Erythroblast (primary cell): Measurements from ENCODE around the gene BCAN.
"Not testable (repeated sequence)": the region's sequence is repeated elsewhere in the genome, so short reads cannot be mapped to it uniquely, and the experiment has no call there.

Source experiments
- DNase-seq, 2 experiments: peaks; one replicate each; lab custom pipeline; 2025; lab: John Stamatoyannopoulos, UW
- GATA1 ChIP-seq: IDR thresholded peaks from 2 replicates; pipeline ENCODE4 v1.6.1; 2011; ENCODE audit warnings: low read depth, mild to moderate bottlenecking, control low read depth, low read length, moderate library complexity
- POLR2A ChIP-seq: IDR thresholded peaks from 2 replicates; pipeline ENCODE4 v1.6.1; 2011; ENCODE audit warnings: mild to moderate bottlenecking, low read length

Gene BCAN

DNA sequence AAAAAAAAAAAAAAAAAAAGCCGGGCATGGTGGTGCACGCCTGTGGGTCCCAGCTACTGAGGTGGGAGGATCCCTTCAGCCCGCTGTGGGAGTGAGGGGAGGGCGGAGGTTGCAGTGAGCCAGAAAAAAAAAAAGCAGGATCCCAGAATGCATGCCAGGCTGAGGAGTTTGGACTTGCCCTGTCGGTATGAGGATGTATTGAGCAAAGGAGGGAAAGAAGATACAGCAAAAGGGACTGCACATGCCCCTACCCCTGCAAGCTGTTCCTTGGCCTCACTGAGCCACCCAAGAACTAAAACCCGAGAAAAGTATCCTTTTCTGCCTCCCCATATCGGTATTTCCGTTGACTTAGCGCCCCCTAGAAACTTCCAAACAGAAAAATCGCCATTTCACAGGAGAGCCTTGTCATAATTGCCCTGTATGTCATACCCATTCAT, 39.3 kb upstream of the BCAN start:
- peak; percentile 41 to 42 for DNase-seq
- TF ChIP-seq POLR2A (no peak), GATA1 (no peak)

DNA sequence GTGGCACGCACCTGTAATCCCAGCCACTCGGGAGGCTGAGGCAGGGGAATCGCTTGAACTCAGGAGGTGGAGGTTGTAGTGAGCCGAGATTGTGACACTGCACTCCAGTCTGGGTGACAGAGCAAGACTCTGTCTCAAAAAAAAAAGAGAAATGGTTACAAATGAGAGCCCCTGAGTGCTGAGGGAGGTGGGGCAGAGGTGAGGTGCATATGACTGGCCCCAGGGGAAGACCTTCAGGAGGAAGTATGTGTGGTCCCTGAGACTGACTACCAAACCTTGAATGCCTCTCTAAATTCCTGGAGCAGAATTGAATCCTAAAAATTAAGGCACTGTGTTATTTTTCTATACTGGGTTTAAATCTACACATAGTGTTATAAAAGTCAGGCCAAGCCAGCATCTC, 34.6 kb upstream of the BCAN start:
- DNase-seq, result not testable (repeated sequence)

DNA sequence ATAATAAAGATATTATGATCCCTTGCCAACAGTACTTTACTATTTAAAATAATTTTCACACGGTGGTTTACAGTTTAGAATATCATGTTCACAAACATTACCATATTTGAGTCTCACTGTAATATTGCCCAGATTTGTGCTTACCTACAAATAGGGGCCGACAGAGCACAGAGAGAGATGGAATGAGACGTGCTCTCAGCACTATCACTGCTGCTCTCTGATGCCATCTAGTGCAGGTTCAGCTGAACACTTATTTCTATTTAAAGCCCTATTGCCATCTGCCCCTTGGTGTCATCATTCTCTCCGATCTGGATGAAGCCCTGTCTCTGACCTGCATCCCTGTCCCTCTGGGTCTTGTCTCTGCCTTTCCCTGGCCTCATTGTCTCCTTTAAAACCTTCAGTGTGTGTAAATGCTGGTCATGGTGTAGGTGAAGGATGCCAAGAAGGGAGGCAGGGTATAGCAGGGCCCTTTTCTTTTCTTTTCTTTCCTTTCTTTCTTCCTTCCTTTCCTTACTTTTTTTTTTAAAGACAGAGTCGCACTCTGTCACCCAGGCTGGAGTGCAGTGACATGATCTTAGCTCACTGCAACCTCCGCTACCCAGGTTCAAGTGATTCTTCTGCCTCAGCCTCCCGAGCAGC, 33.8 kb upstream of the BCAN start:
- TF ChIP-seq GATA1 (no peak), POLR2A (no peak)
- peak; percentile 68 to 80 for DNase-seq

DNA sequence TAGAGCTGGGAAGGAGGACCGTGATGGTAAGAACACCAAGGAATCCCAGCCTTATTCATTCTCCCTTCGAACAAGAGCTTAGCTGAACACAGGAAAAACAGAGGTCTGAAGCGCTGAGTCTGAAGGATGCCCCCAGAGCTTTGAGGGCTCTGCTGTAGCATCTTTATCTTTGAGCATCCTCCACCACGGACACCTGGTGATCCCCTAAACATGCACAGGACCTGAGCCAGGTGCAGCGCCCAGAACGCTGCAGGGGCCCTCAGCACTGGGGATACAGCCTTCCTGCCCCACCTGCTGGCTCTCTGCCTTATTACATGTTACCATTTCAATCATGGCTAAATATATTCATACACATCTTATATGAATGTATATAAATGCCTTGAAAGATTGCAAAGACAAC, 32.9 kb upstream of the BCAN start:
- TF ChIP-seq GATA1 (no peak), POLR2A (no peak)
- DNase-seq, result peak; percentile 42 to 62

DNA sequence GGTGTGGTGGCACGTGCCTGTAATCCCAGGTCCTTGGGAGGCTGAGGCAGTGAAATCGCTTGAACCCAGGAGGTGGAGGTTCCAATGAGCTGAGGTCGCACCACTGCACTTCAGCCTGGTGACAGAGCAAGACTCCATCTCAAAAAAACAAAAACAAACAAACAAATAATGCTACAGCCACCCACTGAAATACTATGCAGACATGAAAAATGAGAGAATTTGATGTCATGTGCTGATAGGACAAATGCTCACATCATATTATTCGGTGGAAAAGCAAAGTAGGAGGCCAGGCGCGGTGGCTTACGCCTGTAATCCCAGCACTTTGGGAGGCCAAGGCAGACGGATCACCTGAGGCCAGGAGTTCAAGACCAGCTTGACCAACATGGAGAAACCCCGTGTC, 31.8 kb upstream of the BCAN start:
- not testable (repeated sequence) for DNase-seq

DNA sequence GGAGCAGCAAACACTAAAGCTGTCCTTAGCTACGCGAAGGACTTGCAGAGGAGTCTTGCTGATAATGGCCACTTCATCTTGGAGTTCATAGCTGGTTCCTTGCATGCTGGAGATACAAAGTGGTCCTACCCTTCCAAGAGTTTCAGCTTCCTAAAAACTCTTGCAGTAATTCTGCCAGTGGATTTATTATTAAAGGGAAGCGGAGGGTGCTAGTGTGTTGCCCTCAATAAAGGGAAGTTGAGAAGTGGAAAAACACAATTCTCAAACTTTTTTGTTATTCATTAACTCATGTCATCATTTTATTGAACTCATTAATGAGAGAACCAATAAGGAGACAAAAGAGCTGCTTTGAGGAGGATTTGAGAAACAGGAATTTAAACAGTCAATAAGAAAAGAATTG, 29.3 kb upstream of the BCAN start:
- no peak for TF ChIP-seq POLR2A
- TF ChIP-seq GATA1, result no peak
- no peak for DNase-seq

DNA sequence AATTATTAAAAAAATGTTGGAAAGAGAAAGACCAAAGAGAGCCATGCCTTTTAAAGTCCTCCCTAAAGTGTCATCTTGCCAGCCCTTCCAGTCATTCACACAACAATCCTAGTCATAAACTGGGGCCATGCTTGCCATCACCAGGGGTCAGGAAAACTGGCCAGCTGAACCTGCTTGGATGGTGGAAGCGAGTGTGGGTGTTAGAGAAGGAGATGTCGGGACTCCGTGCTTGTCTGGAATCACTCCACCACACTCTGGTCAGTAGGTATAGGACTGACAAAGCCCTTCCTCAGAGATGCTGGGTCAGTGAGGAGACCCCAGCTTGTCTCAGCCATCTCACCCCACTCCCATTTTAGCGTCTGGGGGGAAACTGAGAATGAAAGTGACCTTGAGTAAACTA, 26.0 kb upstream of the BCAN start:
- no peak for DNase-seq
- no peak for TF ChIP-seq GATA1
- TF ChIP-seq POLR2A, result no peak

DNA sequence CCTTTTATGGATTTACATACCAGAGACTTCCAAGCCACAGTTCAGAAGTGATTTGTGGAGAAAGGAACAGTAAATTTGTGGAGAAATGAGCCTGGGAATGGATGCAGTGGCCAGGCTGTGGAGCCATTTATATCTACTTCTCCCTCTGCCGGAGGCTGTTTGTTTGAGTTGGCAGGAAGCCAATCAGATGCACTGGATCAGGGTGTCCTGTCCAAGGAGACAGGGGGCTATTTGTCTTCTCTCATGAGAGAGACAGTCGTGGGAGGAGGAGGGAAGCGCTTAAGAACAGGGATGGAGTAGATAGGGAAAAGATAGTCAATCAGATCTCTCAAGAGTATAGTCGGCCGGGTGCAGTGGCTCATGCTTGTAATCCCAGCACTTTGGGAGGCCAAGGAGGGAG, 25.5 kb upstream of the BCAN start:
- TF ChIP-seq GATA1 (no peak), POLR2A (no peak)
- DNase-seq, result peak; percentile 47 to 53

DNA sequence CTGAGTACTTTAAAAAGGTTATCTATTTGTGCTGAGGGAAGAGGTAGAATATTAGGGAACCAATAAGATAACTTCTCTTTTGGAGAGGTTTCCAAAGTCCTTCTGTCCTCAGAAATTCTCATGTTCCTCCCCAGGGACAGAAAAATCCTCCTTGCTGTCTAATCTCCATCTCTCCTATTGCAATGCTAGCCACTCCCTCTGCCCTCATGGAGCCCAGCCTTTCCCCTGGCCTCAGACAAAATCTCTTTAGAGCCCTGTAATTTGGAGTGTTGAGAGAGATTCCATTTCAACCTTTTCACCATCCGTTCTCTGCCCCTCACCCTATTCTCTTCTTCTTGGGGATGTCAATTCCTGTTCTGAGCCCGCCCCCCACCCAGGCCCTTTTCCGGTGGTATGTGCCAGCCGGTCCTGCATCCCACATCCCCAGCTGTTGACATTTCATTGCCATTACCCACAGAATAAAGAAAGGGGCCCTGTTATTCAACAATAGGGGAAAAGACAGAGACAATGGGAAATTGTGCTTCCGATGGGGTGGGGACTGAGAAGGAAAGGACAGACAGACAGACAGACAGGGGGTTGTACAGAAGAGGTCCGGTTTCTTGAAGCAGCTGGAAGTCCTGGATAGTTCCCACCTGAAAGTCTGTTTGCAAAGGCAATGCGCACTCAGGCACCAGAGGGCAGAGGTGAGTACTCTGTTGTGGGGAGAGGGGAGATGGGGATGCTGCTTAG, 22.9 kb upstream of the BCAN start, which contains the start of gene HAPLN2:
TSS of gene HAPLN2 (plus strand) at position 563 of the 729 bp plus-strand sequence. CDS start 4,076 bp downstream, outside the sequence.
- DNase-seq, result peak in 1 of 2 experiments; percentile 15
- no peak for TF ChIP-seq POLR2A
- no peak for TF ChIP-seq GATA1

DNA sequence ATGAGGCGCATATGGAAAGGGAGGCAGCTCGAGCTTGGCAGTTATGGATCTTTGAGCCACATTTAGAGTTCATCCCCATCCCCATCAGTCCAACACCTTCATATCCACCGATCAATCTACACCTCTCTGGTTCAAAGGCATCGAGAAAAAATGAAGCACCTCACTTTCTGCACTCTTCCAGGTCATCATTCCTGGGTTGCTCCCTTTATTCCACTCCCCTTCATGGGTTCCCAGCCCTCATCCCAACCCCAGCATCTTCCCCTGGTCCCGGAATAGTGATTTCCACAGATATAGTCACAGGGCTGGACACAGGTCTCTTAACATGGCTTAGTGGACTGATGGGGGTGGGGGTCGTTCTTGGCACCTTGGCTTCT, 22.3 kb upstream of the BCAN start:
- DNase-seq, result no peak
- TF ChIP-seq POLR2A (no peak), GATA1 (no peak)

DNA sequence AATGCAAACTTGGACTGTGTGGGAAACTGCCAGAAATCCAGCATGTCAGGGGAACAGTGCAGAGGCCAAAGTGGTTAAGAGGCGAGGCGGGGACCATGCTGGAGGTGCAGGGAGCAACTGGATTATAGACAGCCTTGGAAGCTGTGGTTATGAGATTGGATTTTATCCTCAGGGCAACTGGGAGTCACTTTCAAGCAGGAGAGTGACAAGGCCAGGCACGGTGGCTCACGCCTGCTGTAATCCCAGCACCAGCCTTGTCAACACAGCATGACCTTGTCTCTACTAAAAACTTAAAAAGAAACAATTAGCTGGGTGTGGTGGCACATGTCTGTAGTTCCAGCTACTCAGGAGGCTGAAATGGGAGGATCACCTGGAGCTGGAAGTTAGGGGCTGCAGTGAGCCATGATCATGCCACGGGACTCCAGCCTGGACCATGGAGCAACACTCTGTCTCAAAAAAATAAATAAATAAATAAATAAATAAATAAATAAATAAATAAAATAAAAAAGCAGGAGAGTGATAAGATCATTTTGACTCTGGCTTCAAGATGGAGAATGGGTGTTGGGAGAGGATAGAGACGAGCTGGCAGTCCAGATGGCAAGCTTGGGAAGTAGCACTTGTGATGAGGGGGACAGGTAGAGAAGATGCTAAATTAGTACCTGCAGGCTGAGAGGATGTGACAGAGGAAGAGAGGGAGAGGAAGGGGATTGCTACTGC, 19.2 kb upstream of the BCAN start:
- DNase-seq, result no peak
- no peak for TF ChIP-seq GATA1
- TF ChIP-seq POLR2A, result no peak

DNA sequence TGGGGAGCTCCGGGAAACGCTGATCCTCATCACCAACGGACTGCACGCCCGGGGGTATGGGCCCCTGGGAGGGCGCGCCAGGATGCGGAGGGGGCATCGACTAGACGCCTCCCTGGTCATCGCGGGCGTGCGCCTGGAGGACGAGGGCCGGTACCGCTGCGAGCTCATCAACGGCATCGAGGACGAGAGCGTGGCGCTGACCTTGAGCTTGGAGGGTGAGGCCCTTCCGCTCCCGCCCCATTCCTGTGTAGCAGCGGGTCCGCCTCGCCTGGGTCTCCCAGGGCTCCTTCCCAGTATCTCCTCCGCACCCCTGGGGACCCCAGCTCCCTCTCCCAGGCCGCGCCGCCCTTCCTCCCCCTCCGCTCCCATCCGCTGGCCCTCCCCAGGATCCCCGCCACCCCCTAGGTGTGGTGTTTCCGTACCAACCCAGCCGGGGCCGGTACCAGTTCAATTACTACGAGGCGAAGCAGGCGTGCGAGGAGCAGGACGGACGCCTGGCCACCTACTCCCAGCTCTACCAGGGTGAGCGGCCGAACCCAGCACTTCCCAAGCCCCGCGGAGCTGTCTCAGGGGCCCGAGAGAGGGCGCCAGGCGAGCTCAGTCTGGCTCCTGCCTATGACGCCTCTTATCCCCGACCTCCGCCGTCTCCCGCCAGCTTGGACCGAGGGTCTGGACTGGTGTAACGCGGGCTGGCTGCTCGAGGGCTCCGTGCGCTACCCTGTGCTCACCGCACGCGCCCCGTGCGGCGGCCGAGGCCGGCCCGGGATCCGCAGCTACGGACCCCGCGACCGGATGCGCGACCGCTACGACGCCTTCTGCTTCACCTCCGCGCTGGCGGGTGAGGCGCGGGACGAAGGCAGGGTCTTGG, 17.7 kb upstream of the BCAN start:
- TF ChIP-seq POLR2A (no peak), GATA1 (no peak)
- peak; percentile 37 to 40 for DNase-seq

DNA sequence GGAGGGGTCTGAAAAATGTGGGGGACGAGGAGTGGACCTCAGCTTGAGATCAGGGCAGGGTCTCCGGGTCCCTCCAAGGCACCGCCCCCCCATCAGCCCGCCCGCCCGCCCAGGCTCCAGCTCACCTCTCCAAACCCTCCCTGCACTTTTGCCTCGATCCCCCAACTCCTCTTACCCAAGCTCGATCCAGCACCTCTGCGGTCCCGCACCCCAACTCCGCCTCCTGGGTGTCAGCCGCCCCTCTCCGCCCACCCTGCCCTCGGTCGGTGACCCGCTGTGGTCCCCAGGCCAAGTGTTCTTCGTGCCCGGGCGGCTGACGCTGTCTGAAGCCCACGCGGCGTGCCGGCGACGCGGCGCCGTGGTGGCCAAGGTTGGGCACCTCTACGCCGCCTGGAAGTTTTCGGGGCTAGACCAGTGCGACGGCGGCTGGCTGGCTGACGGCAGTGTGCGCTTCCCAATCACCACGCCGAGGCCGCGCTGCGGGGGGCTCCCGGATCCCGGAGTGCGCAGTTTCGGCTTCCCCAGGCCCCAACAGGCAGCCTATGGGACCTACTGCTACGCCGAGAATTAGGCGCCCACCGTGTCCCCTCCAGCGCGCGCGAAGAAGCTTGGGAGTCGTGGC, 17.0 kb upstream of the BCAN start:
- no peak for TF ChIP-seq GATA1
- TF ChIP-seq POLR2A, result no peak

More for the DNA sequence above, 17.0 kb upstream of the BCAN start:
- DNase-seq, result no peak
